SK-N-SH (cell line): ENCODE results near the gene PLD3. TPM values are rescaled to one million over a fixed set of nuclear protein-coding genes. Genes with fewer than 3 reads are reported as not detected.

Experiments
- CTCF ChIA-PET: fragments of 300-600, 350-600 bp; formaldehyde crosslinking; extraction: SDS; loops from one replicate; lab custom pipeline; 2021; lab: Yijun Ruan, JAX
- POLR2A ChIA-PET: fragments of 350-600 bp; sonication (Branson Sonifier 250); formaldehyde crosslinking; extraction: SDS; loops from one replicate; lab custom pipeline; 2020; ENCODE audit warnings: antibody characterized with exemption, inconsistent platforms; lab: Yijun Ruan, JAX
- DNase-seq: peaks from one replicate; pipeline ENCODE4 v3.0.0; 2012
- H2AFZ ChIP-seq: fragments of 200-600 bp; sonication (generic); 2 replicates; pipeline ENCODE4 v1.8.1; 2016; ENCODE audit warnings: antibody characterized with exemption, mild to moderate bottlenecking, low read depth
- H3F3A ChIP-seq: fragments of 200-600 bp; sonication (generic); replicated peaks from 2 replicates; pipeline ENCODE3; 2016; ENCODE audit warnings: antibody characterized with exemption, mild to moderate bottlenecking; ENCODE audit not compliant: insufficient read depth
- H3K27ac ChIP-seq, 2 experiments: fragments of 200-500 bp in 1 of 2; fragments of 200-600 bp in 1 of 2; sonication (Bioruptor generic) in 1 of 2; sonication (generic), shearing (Covaris generic) in 1 of 2; 2 replicates each; pipeline versions ENCODE4 v1.5.1 to v1.6.1; 2014 to 2016; ENCODE audit warnings: low read depth in 2 of 2, inconsistent platforms in 1 of 2, low read length in 1 of 2, mild to moderate bottlenecking in 1 of 2, mixed read lengths in 1 of 2
- H3K27me3 ChIP-seq: fragments of 200-600 bp; sonication (generic), shearing (Covaris generic); 2 replicates; pipeline ENCODE4 v1.6.1; 2016; ENCODE audit warnings: mixed run types; ENCODE audit not compliant: insufficient read depth
- H3K36me3 ChIP-seq, 2 experiments: fragments of 200-500 bp in 1 of 2; fragments of 200-600 bp in 1 of 2; sonication (Bioruptor generic) in 1 of 2; sonication (generic) in 1 of 2; replicated peaks in 1 of 2; 2 replicates each; pipeline versions ENCODE3 to v1.5.1; 2014 to 2016; ENCODE audit warnings: low read length in 1 of 2, mild to moderate bottlenecking in 1 of 2; ENCODE audit not compliant: insufficient read depth in 2 of 2, control insufficient read depth in 1 of 2
- H3K4me1 ChIP-seq, 2 experiments: fragments of 200-500 bp in 1 of 2; fragments of 200-600 bp in 1 of 2; sonication (Bioruptor generic) in 1 of 2; sonication (generic), shearing (Covaris generic) in 1 of 2; 2 replicates each; pipeline versions ENCODE4 v1.5.1 to v1.6.1; 2014 to 2016; ENCODE audit warnings: low read depth in 1 of 2, low read length in 1 of 2, mixed run types in 1 of 2; ENCODE audit not compliant: insufficient read depth in 2 of 2, control insufficient read depth in 1 of 2
- H3K4me2 ChIP-seq: fragments of 200-600 bp; sonication (generic), shearing (Covaris generic); 2 replicates; pipeline ENCODE4 v1.6.1; 2017; ENCODE audit warnings: mixed run types
- H3K4me3 ChIP-seq, 2 experiments: fragments of 200-500 bp in 1 of 2; fragments of 200-600 bp in 1 of 2; sonication (Bioruptor generic) in 1 of 2; sonication (generic), shearing (Covaris generic) in 1 of 2; 2 replicates each; pipeline versions ENCODE4 v1.5.1 to v1.8.1; 2014 to 2016; ENCODE audit warnings: low read depth in 2 of 2, inconsistent platforms in 1 of 2, low read length in 1 of 2, mild to moderate bottlenecking in 1 of 2, mixed read lengths in 1 of 2, moderate library complexity in 1 of 2
- H3K79me2 ChIP-seq: fragments of 200-600 bp; sonication (generic); 2 replicates; pipeline ENCODE4 v1.8.1; 2017; ENCODE audit warnings: mild to moderate bottlenecking; ENCODE audit not compliant: insufficient read depth
- H3K9ac ChIP-seq: fragments of 200-600 bp; sonication (generic); 2 replicates; pipeline ENCODE4 v1.6.1; 2017; ENCODE audit warnings: mixed run types
- H3K9me2 ChIP-seq: fragments of 200-600 bp; sonication (generic); 2 replicates; pipeline ENCODE4 v1.6.1; 2017; ENCODE audit warnings: mixed run types
- H3K9me3 ChIP-seq: fragments of 200-600 bp; sonication (generic); 2 replicates; pipeline ENCODE4 v1.6.1; 2017; ENCODE audit warnings: mixed run types, mild to moderate bottlenecking, moderate library complexity
- H4K20me1 ChIP-seq: fragments of 200-600 bp; sonication (generic); 2 replicates; pipeline ENCODE4 v1.6.1; 2017; ENCODE audit warnings: mild to moderate bottlenecking, mixed run types; ENCODE audit not compliant: insufficient read depth
- EZH2phosphoT487 ChIP-seq: fragments of 200-600 bp; sonication (generic); IDR thresholded peaks from 2 replicates; pipeline ENCODE4 v1.6.1; 2017; ENCODE audit warnings: low read depth, mixed run types, mild to moderate bottlenecking, antibody characterized with exemption, moderate library complexity, borderline replicate concordance
- FOSL2 ChIP-seq: IDR thresholded peaks from 2 replicates; pipeline ENCODE4 v1.4.0; 2012; ENCODE audit warnings: low read depth, mild to moderate bottlenecking, moderate library complexity, borderline replicate concordance
- FOXJ3 ChIP-seq: sonication (generic); formaldehyde crosslinking; IDR thresholded peaks from 2 replicates; pipeline ENCODE4 v1.5.1; 2020; ENCODE audit warnings: mild to moderate bottlenecking, missing genetic modification reagents
- GABPA ChIP-seq: IDR thresholded peaks from 2 replicates; pipeline ENCODE4 v1.4.0; 2012; ENCODE audit warnings: low read depth, mild to moderate bottlenecking
- IRF3 ChIP-seq: fragments of 150-350 bp; IDR thresholded peaks from 2 replicates; pipeline ENCODE4 v1.6.1; 2016; ENCODE audit warnings: mild to moderate bottlenecking, low read depth, low read length
- JUND ChIP-seq: IDR thresholded peaks from 2 replicates; pipeline ENCODE4 v1.4.0; 2012
- MEF2A ChIP-seq: IDR thresholded peaks from 2 replicates; pipeline ENCODE4 v1.4.0; 2012; ENCODE audit warnings: low read depth, borderline replicate concordance
- POLR2AphosphoS5 ChIP-seq: IDR thresholded peaks from 2 replicates; pipeline ENCODE4 v1.6.1; 2012; ENCODE audit warnings: low read depth, low read length
- RAD21 ChIP-seq: IDR thresholded peaks from 2 replicates; pipeline ENCODE4 v1.6.1; 2012; ENCODE audit warnings: mild to moderate bottlenecking, low read length
- RCOR1 ChIP-seq: fragments of 150-350 bp; IDR thresholded peaks from 2 replicates; pipeline ENCODE4 v1.6.1; 2017; ENCODE audit warnings: antibody characterized with exemption, low read length
- SIN3A ChIP-seq: IDR thresholded peaks from 2 replicates; pipeline ENCODE4 v1.6.1; 2012; ENCODE audit warnings: low read depth, mild to moderate bottlenecking, low read length, moderate library complexity, borderline replicate concordance
- TEAD4 ChIP-seq: IDR thresholded peaks from 2 replicates; pipeline ENCODE4 v1.4.0; 2012; ENCODE audit warnings: mild to moderate bottlenecking, borderline replicate concordance; ENCODE audit not compliant: insufficient read depth
- USF2 ChIP-seq: fragments of 150-350 bp; IDR thresholded peaks from 2 replicates; pipeline ENCODE4 v1.6.1; 2017; ENCODE audit warnings: antibody characterized with exemption, low read length, low read depth, borderline replicate concordance
- YY1 ChIP-seq: IDR thresholded peaks from 2 replicates; pipeline ENCODE4 v1.4.0; 2012; ENCODE audit warnings: low read depth, mild to moderate bottlenecking
- ZBTB33 ChIP-seq: IDR thresholded peaks from 2 replicates; pipeline ENCODE4 v1.4.0; 2012; ENCODE audit warnings: low read depth, borderline replicate concordance
- WGBS: methylation state at CpG from one replicate; pipeline ENCODE4 v1.1.6; 2017; ENCODE audit warnings: low lambda C conversion rate; 5-methylcytosine and 5-hydroxymethylcytosine counted together
- polyA plus RNA-seq, 3 experiments: library from polyadenylated mRNA; depleted of rRNA; stranded (reverse); fragments of >200 nt; gene quantifications; 2 replicates each; pipeline ENCODE4 v1.2.3, GENCODE V29; 2012
- TF ChIP-seq, protein P1 (sequence below): IDR thresholded peaks from 2 replicates; pipeline ENCODE4 v1.4.0; 2012; ENCODE audit warnings: low read depth, borderline replicate concordance

The PLD3 gene
- polyA plus RNA-seq, 1 of the 3 experiments (the other 2 are of a cell fraction) = 511 TPM

DNA sequence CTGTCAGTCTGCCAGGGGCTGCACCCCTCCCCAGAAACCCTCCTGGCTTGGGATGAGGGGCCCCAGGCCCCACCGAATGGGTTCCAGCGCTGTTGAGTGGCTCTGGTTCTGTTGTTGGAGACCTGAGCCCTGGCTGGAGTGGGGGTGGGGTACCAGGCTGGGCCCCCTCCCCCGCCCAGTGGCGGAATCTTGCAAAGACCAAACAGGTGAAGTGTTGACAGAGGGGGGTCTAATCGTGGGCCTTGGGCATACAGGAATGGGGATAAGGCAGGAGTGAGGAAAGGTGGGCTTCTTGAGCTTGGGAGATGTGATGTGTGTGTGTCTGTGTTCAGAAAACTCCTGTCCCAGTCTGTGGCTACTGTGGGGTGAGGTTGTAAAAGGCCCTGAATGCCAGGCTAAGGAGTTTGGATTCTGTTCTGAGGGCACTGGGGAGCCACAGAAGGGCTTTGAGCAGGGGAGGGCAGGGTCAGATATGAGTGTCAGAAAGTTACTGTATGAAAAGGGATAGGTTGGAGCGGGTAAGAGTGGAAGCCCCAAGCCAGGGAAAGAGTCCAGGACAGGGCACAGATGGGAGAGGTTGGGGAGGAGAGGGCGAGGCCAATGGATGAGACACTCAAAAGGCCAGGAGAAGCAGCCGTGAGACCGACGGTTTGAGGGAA, 41.7 kb downstream of the PLD3 start, which contains the start of gene HIPK4:
Gene HIPK4, minus strand, starts transcription at position 98 of the 659 bp plus-strand sequence. CDS start 279 bp downstream, outside the sequence.
- H3K4me1 ChIP-seq = no peaks in the 10 kb centered on the region
- no peak within 1 kb of the TSS for H3K9ac ChIP-seq
- TF ChIP-seq RCOR1 (no peak), GABPA (no peak), SIN3A (no peak), POLR2AphosphoS5 (no peak), FOXJ3 (CRISPR knock-in tag) (no peak), RAD21 (no peak), ZBTB33 (no peak), IRF3 (no peak), JUND (no peak), MEF2A (no peak), TEAD4 (no peak), USF2 (no peak), EZH2phosphoT487 (no peak)
- no peaks in the 10 kb centered on the region for H3K9me2 ChIP-seq
- no peaks in the 10 kb centered on the region for H3K79me2 ChIP-seq
- H2AFZ ChIP-seq = no peak within 1 kb of the TSS
- 78% methylated on average over 9 of the region's 10 CpGs for WGBS
- H3K4me2 ChIP-seq = no peak within 1 kb of the TSS
- no peak within 1 kb of the TSS for H3K27ac ChIP-seq
- H3K36me3 ChIP-seq = no peaks in the 10 kb centered on the region
- no peak for DNase-seq
- H4K20me1 ChIP-seq = no peaks in the 10 kb centered on the region
- ChIA-PET POLR2A (no interaction called here), CTCF (no interaction called here)
- H3K27me3 ChIP-seq = no peaks in the 10 kb centered on the region
- no peaks in the 10 kb centered on the region for H3F3A ChIP-seq
- H3K9me3 ChIP-seq = no peaks in the 10 kb centered on the region
- no peak within 1 kb of the TSS for H3K4me3 ChIP-seq

DNA sequence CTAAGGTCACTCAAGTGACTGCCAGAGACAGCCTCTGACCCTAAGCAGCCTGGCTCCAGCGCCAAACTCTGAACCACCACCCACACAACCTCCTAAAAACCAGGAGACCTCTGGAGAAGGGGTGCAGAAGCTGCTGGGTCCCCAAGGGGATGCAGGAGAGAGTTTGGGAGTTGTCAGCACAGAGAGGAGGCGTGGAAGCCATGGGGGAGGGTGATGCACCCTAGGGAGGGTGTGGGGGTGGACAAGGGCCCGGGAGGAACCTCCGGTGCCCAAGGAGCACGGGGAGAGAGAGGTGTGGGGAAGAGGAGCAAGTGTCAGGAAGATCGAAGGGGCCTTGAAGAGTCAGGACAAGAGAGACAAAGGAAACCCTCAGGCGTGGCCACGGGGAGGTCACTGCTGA, 43.6 kb downstream of the PLD3 start:
- no peaks in the 10 kb centered on the region for H3K9me2 ChIP-seq
- H3K79me2 ChIP-seq = no peaks in the 10 kb centered on the region
- no peaks in the 10 kb centered on the region for H3K27me3 ChIP-seq
- H3K27ac ChIP-seq = no peak overlapping the region
- 70% methylated on average over 8 of the region's 8 CpGs for WGBS
- no peaks in the 10 kb centered on the region for H3F3A ChIP-seq
- H2AFZ ChIP-seq = no peak overlapping the region
- CTCF ChIA-PET = no interaction called here
- no peak overlapping the region for H3K9ac ChIP-seq
- no peaks in the 10 kb centered on the region for H4K20me1 ChIP-seq
- DNase-seq = no peak
- H3K4me3 ChIP-seq = no peak overlapping the region
- no peak overlapping the region for H3K4me2 ChIP-seq
- POLR2A ChIA-PET = no interaction called here
- no peaks in the 10 kb centered on the region for H3K4me1 ChIP-seq
- no peaks in the 10 kb centered on the region for H3K9me3 ChIP-seq
- TF ChIP-seq, protein P1, sequence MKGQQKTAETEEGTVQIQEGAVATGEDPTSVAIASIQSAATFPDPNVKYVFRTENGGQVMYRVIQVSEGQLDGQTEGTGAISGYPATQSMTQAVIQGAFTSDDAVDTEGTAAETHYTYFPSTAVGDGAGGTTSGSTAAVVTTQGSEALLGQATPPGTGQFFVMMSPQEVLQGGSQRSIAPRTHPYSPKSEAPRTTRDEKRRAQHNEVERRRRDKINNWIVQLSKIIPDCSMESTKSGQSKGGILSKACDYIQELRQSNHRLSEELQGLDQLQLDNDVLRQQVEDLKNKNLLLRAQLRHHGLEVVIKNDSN = no peak
- TF ChIP-seq MEF2A (no peak), FOSL2 (no peak), YY1 (no peak), EZH2phosphoT487 (no peak)
- TF ChIP-seq, all 33 proteins: peak for 0
- no peaks in the 10 kb centered on the region for H3K36me3 ChIP-seq
